A549 (cell line): Measurements from ENCODE around the gene CST1.
"Not testable (repeated sequence)": the region's sequence is repeated elsewhere in the genome, so short reads cannot be mapped to it uniquely, and the experiment has no call there.

Source experiments
- EP300 ChIP-seq, 2 experiments: fragments of >200 bp; sonication (Bioruptor Twin); formaldehyde crosslinking; IDR thresholded peaks; 2 replicates in 1 of 2; 3 replicates in 1 of 2; pipeline ENCODE4 v1.6.1; 2016 to 2017
- HDAC2 ChIP-seq: fragments of 200-600 bp; sonication (generic); IDR thresholded peaks from 2 replicates; pipeline ENCODE4 v1.6.1; 2016
- MAFK ChIP-seq: fragments of 450-650 bp; IDR thresholded peaks from 2 replicates; pipeline ENCODE4 v1.6.1; 2014; ENCODE audit not compliant: partially characterized antibody
- MYC ChIP-seq: IDR thresholded peaks from 2 replicates; pipeline ENCODE4 v1.6.1; 2012; ENCODE audit warnings: mild to moderate bottlenecking, inconsistent platforms, low read length, improper control_type of control experiment, borderline replicate concordance
- NR3C1 ChIP-seq: fragments of >200 bp; sonication (Bioruptor Twin); formaldehyde crosslinking; IDR thresholded peaks from 3 replicates; pipeline ENCODE4 v1.6.1; 2017
- PBX3 ChIP-seq: IDR thresholded peaks from 2 replicates; pipeline ENCODE4 v1.6.1; 2012
- POLR2A ChIP-seq: IDR thresholded peaks from 2 replicates; pipeline ENCODE4 v1.6.1; 2012; ENCODE audit warnings: mild to moderate bottlenecking, low read length
- REST ChIP-seq: fragments of 200-600 bp; sonication (generic); IDR thresholded peaks from 2 replicates; pipeline ENCODE4 v1.6.1; 2016; ENCODE audit warnings: antibody characterized with exemption, mild to moderate bottlenecking, moderate library complexity
- USF2 ChIP-seq: fragments of 450-650 bp; IDR thresholded peaks from 2 replicates; pipeline ENCODE4 v1.6.1; 2014; ENCODE audit warnings: antibody characterized with exemption
- ZFP36 ChIP-seq: fragments of 450-650 bp; IDR thresholded peaks from 2 replicates; pipeline ENCODE4 v1.6.1; 2014; ENCODE audit warnings: borderline replicate concordance; ENCODE audit not compliant: partially characterized antibody
- TF ChIP-seq, protein P1 (sequence below): fragments of >200 bp; sonication (Bioruptor Twin); formaldehyde crosslinking; IDR thresholded peaks from 3 replicates; pipeline ENCODE4 v1.5.1; 2016
- TF ChIP-seq, protein P2 (sequence below): fragments of >200 bp; sonication (Bioruptor Twin); formaldehyde crosslinking; IDR thresholded peaks from 3 replicates; pipeline ENCODE4 v1.6.1; 2016

GRCh38 chr20:23764630-23765029 is 13.9 kb upstream of the CST1 start:
- TF ChIP-seq, protein P1, sequence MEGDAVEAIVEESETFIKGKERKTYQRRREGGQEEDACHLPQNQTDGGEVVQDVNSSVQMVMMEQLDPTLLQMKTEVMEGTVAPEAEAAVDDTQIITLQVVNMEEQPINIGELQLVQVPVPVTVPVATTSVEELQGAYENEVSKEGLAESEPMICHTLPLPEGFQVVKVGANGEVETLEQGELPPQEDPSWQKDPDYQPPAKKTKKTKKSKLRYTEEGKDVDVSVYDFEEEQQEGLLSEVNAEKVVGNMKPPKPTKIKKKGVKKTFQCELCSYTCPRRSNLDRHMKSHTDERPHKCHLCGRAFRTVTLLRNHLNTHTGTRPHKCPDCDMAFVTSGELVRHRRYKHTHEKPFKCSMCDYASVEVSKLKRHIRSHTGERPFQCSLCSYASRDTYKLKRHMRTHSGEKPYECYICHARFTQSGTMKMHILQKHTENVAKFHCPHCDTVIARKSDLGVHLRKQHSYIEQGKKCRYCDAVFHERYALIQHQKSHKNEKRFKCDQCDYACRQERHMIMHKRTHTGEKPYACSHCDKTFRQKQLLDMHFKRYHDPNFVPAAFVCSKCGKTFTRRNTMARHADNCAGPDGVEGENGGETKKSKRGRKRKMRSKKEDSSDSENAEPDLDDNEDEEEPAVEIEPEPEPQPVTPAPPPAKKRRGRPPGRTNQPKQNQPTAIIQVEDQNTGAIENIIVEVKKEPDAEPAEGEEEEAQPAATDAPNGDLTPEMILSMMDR, result not testable (repeated sequence)
- TF ChIP-seq EP300 (IDR thresholded peaks at IDR 0.05); PBX3; REST; MAFK; ZFP36; POLR2A; MYC; HDAC2; NR3C1; USF2: not testable (repeated sequence)
- TF ChIP-seq, protein P2, sequence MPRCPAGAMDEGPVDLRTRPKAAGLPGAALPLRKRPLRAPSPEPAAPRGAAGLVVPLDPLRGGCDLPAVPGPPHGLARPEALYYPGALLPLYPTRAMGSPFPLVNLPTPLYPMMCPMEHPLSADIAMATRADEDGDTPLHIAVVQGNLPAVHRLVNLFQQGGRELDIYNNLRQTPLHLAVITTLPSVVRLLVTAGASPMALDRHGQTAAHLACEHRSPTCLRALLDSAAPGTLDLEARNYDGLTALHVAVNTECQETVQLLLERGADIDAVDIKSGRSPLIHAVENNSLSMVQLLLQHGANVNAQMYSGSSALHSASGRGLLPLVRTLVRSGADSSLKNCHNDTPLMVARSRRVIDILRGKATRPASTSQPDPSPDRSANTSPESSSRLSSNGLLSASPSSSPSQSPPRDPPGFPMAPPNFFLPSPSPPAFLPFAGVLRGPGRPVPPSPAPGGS, result not testable (repeated sequence)
